ENCODE results near the gene PAPPA.

DNA sequence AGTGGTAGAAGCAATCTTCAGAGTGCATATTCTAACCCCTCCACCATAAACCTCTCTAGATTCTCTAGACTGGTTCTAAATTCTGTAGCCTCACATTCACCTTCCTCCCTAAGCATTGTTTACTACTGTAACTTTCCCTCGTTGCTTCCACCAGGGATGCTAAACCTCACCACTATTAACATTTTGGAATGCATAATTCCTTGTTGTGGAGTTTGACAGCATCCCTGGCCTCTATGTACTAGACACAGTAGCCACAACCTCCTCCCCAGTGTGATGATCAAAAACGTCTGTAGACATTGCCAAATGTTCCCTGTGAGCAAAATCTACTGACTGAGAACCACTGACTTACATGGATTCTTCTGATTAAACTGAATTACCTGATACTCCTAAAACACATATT lies 18.6 kb downstream of the PAPPA start:
- TF ChIP-seq, protein P1, sequence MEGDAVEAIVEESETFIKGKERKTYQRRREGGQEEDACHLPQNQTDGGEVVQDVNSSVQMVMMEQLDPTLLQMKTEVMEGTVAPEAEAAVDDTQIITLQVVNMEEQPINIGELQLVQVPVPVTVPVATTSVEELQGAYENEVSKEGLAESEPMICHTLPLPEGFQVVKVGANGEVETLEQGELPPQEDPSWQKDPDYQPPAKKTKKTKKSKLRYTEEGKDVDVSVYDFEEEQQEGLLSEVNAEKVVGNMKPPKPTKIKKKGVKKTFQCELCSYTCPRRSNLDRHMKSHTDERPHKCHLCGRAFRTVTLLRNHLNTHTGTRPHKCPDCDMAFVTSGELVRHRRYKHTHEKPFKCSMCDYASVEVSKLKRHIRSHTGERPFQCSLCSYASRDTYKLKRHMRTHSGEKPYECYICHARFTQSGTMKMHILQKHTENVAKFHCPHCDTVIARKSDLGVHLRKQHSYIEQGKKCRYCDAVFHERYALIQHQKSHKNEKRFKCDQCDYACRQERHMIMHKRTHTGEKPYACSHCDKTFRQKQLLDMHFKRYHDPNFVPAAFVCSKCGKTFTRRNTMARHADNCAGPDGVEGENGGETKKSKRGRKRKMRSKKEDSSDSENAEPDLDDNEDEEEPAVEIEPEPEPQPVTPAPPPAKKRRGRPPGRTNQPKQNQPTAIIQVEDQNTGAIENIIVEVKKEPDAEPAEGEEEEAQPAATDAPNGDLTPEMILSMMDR (IDR thresholded peaks at IDR 0.05) = no peak
- no peak for TF ChIP-seq EP300 (IDR thresholded peaks at IDR 0.05)
- TF ChIP-seq POLR2A (IDR thresholded peaks at IDR 0.05) = no peak
- TF ChIP-seq POLR2AphosphoS5 (IDR thresholded peaks at IDR 0.05) = no peak

All from suprapubic skin (tissue), 4 donors.